COR-L47 (cell line): ENCODE measurements around the gene ADK.

Experiments
- DNase-seq: peaks from one replicate; lab custom pipeline; 2025; lab: John Stamatoyannopoulos, UW

The ADK gene

DNA sequence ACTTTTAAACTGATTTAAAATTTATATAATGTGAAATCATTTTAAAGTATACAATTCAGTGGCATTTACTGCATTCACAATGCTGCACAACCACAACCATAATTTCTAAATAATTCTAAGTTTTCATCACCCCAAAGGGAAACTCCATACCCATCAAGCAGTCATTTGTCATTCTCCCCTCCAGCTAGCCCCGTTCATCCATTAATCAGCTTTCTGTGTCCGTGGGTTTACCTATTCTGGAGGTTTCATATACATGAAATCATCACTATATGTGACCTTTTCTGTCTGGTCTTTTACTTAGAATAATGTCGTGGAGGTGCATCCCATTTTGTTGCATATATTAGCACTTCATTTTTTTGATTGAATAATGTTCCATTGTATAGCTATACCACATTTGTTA is 214.1 kb downstream of the ADK start:
- no peak for DNase-seq

DNA sequence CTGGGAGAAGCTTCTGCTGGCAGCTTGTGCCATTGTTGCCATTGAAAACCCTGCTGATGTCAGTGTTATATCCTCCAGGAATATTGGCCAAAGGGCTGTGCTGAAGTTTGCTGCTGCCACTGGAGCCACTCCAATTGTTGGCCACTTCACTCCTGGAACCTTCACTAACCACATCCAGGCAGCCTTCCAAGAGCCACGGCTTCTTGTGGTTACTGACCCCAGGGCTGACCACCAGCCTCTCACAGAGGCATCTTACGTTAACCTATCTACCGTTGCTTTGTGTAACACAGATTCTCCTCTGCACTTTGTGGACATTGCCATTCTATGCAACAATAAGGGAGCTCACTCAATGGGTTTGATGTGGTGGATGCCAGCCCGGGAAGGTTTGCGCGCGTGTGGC is 220.7 kb downstream of the ADK start:
- no peak for DNase-seq

DNA sequence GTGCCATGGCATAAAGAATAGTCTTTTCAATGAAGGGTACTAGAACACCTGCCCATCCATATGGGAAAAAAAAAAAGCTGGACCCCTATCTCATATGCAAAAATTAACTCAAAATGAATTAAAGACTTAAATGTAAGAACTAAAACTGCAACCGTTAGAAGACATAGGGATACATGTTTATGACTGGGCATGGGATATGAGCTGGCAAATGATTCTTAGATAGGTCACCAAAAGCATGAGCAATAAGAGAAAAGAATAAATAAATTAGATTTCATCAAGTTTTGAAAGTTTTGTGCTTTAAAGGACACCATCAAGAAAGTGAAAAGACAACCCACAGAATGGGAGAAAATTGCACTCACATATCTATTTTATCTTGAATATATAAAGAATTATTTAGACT is 222.0 kb downstream of the ADK start:
- no peak for DNase-seq

DNA sequence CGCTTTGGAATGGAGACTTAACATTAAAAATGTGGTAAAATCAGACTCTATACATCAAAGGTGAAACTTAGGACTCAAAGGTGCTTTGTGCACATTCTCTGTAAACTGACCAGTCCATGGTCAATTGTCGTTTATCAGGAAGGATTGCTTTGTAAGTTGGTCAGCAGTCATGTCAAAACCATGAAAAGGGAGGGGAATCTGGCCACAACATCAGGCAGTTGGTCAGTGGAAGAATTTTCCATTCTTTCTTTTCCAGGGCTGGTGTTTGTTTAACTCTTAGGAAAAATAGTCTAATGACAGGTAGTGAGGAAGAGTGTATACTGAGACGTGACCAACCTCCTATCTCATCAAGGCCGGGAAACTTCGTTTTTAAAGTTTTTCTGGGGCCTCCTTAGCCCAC is 226.5 kb downstream of the ADK start:
- no peak for DNase-seq

DNA sequence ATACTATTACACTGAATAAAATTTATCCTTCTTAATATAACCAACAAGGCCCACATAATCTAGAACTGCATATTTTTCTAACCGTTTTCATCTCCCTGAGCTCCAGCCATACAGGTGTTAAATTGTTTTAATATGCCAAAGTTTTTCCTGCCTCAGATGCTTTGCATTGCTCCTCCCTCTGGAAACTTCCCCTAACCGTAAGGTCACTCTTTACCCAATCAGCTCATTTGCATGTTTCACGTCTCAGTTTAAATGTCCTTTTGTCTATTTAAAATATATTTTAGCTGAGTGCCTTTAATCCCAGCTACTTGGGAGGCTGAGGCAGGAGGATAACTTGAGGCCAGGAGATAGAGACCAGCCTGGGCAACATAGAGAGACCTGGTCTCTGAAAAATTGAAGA is 228.5 kb downstream of the ADK start:
- no peak for DNase-seq

DNA sequence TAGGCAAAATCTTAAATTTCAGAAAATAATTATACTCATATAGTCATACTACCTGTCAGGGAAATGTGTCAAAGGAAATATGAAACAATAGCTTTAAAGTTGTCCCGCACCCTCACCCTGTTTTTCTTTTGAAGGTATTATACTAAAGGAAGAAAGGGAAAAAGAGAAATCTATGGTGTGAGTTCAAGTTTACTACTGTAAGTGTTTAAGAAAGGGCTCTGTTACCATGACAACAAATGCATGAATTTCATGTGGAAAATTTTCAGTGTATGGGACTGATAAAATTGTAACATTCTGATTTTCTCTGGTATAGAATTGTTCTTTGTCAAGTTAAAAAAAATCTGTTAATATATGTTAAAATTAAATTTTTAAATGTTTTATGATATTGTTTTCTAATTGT is 229.8 kb downstream of the ADK start:
- no peak for DNase-seq

DNA sequence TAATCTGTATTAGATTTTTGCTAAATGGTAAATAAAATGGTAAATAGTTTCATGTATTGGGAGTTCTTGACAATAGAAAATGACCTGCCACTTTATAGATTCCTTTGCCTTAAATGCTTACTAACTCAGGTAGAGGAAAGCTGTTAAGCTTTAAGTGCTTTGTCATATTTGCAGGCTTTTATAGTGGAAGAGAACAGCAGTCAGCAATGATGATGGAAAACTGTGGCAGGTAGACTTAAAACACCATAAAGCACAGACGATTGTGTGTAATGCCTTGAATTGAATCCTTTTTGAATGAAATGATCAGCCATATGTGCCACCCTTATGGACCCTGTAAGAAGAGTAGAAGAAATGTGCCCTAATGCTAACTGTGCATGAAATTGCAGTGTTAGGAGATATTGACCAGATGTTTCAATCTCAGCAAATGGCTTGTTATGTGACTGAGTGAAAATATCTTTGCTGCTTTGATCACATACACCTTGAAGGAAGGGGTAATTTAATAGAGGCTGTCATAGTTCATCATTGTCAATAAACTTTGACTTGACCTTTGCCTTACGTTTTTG is 230.4 kb downstream of the ADK start:
- DNase-seq: no peak

DNA sequence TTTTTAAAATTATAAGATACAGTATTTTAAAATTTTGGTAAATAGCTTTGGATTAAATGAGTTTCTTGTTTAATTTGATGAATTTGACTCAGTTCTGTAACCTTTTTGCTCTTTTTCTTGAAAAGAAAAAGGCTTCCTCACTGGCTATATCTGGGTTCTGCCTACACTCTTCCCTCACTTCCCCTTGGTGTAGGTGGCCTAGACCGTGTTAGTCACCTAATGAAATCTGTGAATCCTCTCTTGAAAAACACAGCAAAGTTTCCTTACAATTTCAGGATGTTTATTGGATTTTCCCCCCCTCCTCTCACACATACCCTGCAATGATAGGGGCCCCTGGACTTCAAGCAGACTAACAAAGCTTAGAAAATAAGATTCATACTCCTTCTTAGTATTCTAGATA is 231.6 kb downstream of the ADK start:
- no peak for DNase-seq

DNA sequence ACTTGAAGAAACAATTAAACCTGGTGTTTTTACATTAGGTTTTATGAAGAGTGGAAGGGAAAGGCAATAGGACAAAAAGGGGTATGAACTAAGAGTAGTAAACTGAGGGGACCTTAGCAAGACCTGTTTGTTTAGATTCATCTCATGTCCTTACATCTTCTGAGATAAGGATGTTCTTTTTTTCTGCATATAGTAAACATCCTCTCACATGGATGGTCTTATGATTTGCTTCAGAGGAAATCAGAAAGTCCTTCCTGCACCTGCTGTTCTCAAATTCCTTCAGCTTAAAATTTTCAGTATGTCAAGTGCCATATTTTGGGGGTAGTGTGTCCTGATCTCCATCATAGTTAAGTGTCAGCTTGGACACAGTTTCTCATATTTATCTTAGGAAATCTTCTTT is 232.6 kb downstream of the ADK start:
- no peak for DNase-seq

DNA sequence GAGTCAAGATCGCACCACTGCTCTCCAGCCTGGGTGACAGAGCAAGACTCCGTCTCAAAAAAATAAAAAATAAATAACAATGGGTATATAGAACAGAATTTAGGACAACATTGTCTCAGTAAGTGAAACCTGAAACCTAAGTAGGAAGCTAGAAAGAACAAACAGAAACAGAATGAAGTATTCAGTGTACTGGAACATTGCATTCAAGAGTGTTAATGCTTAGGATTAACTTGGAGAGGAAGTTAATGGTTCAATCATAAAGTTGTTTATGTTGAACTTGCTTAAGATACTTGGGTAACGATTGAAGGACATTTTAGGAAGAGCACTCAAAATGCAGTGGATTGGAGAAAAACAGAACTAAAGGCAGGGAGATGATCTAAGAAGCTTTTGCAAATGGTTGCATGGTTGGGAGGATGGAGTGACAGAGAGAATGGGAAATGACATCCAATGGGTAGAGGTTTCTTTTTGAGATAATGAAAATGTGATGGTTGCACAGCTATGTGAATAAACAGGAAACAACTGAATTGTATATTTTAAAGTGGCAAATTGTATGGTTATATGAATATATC is 233.7 kb downstream of the ADK start:
- DNase-seq: no peak

DNA sequence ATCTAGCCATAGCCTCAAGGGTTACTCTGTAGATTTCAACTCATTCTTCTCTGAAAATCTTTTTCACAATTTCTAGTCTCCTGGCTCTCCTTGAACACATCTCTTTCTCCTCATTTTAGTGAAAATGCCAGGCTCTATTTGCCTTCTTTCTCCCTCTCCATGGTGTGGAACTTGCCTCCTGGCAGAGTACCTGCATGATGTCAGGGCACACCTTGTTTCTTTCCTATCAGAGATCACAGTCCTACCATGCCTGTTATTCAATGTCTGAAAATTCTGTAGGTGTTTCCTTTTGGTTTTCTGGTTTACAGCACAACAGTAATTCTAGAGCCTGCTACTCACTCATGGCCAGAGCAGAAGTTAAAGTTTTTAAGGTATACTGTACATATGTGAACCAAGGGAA is 237.8 kb downstream of the ADK start:
- no peak for DNase-seq

DNA sequence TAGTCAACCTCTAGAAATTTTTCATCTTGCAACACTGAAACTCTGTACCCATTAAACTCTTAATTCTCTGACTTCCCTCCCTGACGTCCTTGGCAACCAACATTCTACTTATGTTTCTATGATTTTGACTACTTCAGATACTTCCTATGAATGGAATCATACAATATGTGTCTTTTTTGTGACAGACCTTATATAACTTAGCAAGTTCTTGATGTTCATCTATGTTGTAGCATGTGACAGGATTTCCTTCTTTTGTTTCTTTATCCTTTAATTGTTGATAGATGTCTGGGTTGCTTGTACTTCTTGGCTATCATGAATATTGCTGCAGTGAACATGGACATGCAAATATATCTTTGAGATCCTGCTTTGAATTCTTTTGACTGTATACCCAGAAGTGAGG is 240.8 kb downstream of the ADK start:
- DNase-seq: no peak

DNA sequence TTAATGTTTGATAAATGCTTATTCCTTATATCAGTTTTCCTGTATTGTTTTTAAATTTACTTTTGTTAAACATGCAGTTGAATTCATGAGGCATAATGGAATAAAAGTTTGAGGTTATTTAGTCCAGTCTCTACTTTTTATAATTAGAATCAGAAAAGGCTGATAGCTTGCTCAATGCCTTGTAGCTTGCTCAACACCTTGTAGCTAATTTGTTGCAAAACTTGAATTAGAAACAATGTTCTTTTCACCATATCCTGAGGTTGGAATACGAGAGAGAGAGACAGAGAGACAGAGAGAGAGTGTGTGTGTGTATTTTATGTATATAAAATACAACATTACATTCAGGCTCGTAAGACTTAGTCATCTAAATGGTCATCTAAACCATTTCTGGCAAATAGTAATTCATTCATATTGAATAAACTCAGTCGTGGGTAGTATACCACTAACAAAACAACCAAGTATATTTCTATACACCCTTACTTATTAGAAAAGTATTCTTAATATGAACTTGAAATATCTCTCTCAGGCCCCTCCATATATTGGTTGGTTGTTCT is 243.5 kb downstream of the ADK start:
- DNase-seq: no peak

DNA sequence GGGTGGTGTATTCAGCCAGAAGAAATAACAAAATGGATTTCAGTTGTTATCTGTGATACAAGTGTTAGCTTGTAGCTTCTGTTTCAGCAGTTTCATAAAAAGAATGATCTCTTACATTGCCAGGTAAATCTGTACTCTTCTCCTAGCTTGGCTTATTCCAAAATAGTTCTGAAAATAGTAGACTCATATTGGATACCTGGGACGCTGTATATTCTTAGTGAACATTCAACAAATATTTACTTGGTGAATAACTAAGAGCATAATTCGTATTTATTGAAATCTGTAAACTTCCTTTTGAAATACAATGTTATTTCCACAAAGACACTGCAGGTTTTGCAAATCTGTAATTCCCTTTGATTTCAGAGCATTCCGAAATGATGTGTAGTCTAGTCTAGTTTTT is 249.2 kb downstream of the ADK start:
- DNase-seq: no peak

DNA sequence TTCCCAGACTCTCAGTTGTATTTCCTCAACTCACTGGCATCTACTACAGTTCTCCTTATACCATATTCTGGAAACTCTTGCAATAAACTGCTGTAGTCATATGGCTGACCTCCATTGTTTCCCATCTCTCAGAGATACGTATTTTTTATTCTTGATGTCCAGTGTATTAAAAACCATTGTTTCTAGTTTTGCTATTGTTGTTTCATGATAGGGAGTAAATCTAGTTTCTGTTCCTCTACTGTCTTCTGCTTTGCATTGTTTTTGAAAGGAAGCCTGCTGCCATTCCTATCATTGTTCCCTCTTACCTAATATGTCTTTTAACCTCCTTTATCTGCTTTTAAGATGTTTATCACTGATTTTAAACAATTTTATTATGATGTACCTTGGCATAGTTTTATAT is 255.0 kb downstream of the ADK start:
- no peak for DNase-seq

DNA sequence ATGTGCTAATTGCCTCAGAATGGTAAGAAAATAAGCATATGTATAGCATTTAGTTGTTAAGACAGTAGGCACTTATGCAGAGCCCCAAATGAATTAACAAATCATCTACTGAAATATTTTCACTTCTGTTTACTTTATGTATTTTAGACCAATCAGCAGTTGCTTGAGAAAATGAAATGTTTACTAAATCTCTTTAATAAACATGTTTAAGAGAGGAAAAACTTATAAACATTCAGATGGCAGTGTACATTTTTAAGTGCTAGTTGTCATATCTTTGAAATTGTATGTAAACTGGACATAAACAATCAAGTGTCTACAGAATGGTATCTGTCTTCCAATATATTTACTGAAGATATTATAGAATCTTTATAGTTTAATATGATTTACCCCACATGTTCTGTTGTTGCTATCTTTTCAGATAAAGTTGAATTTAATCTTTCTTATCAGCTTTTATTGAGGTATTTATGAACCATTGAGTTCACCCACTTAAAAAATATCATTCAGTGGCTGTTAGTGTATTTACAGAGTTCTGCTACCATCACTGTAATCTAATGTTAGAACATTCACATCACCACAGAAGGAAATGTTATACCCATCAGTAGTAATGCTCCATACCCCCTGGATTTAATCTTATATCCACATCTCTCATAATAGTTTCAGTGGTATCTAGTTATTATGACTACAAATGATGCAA is 264.3 kb downstream of the ADK start:
- no peak for DNase-seq

DNA sequence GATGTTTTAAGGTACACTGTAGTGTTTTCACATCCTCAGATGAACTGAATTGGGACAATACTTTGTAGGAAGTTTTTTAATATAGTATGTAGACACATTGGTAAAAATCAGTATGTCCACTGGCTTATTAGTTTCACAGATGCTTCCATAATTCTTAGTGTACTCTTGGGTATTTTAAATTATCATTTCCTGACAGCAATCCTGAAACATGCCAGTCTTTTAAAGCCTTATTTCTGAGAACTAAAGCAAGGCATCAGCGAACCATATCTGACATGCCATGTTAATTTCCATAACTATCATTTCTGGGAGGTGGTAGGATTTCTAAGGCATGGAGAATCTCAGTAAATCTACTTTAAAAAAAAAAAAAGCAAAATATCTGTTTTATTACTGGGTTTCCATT is 266.4 kb downstream of the ADK start:
- DNase-seq: no peak

DNA sequence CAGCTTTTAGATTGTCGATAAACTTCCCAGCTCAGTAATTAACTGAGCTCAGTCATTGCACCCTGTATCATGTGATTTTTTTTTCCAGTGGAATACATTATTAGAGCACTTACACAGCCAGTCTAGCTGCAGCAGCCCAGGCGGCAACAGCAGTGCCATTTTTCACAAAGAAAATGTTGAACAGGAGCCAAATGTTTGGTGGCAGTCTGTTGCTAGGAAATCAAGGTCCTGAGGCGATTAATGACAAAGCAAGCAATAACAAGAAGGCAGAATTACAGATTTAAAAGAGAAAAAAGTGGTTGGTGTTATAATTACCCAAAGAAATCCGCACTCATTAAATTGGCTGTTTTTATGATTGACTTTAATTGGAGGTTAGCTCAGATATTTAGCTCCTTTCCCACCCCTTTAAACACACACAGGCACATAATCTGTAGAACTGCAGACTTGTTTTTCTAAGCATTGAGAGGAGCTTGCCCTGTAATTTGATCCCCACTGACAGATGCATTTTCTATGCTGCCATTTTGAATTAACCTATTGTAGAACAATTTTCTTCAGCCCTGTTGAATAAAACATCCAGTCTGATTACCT is 267.4 kb downstream of the ADK start:
- DNase-seq: peak; percentile 92

DNA sequence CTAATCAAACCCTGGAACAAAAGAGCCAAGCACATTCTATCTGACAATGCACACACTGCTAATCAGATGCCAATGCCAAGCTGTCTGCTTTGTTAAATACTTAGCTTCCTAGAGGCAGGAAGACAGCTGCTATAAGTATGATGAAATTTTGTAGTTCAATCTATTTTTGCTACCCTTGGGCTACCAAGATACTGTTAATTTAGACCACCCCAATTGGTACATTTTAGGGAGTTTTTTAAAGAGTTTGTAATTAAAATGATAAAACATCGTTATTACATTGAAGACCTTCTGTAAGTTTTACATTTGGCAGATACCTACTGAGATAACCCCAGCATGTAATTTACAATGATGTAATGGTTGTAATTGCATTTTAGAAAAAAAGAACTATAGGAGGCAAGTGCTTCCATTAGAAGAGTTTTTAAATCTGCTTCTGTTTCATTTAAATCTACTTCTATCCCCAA is 268.5 kb downstream of the ADK start:
- peak; percentile 15 for DNase-seq

DNA sequence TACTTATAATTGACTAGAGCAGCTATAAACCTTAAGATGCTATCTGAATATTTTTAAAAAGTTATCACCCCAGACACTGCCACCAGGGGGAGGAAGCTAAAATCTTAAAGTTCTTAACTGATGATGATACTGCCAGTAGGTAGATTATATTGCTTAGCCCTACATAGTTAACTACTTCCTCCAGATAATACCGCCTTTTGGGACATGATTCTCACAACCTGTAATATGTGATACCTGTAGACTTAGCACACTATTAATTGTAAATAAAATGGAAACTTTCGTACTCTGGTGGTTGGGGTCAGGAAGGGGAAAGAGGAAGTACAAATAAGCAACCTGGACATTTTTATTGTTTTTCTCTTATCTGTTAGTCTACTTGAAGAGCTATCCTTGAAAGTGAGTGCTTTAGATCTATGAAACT is 268.9 kb downstream of the ADK start:
- DNase-seq: no peak

DNA sequence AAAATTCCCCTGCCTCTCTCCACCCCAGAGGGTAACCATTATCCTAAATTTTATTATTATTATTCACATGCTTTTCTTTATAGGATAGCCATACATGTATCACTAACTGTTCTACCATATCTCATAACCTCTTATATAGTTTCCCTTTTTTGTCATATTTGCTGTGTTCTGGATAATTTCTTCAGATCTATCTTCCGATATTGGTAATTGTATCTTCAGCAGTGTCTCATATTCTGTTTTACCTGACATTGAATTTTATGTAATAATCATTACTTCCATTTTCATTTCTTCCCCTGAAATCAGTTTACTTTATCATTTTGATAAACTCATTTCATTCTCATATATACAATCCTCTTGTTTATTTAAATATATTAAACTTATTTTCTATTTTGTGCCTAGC is 273.5 kb downstream of the ADK start:
- DNase-seq: no peak

DNA sequence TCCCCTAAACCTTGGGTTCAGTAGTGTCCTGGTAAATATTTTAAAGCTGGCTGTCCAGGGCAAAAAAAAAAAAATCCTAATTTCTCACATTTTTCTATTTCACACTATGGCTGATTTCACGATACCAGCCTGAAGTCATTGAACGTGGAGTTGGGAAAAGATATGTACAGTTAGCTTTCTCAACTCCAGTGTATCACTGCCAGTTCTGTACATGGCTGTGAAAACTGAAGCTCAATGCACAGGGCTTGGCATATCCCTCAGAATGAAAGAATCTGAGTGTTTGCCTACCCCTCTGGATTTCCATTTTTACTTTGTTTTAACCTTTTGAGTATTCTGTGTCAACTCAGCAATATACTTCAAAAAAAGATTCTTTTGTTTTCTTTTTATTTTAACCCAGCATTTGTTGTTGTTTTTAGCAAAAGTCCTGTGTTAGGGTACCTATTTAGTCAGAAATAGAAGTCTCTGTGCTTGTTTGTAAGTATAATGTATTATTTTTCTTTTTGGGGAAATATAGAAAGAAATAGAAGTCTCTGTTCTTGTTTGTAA is 274.5 kb downstream of the ADK start:
- DNase-seq: no peak

DNA sequence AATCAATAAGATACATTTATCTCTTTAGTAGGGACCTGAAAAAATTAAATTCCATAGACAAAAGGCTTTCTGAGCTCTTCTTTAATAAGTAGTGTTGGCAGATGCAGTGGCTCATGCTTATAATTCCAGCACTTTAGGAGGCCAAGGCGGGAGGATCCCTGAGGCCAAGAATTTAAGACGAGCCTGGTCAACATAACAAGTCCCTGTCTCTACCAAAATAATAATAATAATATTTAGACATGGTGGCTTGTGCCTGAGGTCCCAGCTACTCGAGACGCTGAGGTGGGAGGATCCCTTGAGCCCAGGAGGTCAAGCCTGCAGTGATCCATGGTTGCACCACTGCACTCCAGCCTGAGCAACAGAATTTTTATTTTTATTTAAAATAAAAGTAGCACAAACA is 280.8 kb downstream of the ADK start:
- no peak for DNase-seq
